NCI-H2029 treated with DMSO at 0.1 percent for 48 hours (cell line): ENCODE results near the gene NXPE3.
"Not testable (repeated sequence)": the region's sequence is repeated elsewhere in the genome, so short reads cannot be mapped to it uniquely, and the experiment has no call there.

Experiments
- DNase-seq: peaks from one replicate; lab custom pipeline; 2025; lab: John Stamatoyannopoulos, UW

NXPE3 gene

GRCh38 chr3:101851850-101852714, 73.1 kb downstream of the NXPE3 start:
- no peak for DNase-seq

- no peak for DNase-seq
Measured at GRCh38 chr3:101852983-101853840, 74.2 kb downstream of the NXPE3 start.

- DNase-seq: no peak
Measured at GRCh38 chr3:101853982-101854381, 75.0 kb downstream of the NXPE3 start.

GRCh38 chr3:101854608-101855304, 75.7 kb downstream of the NXPE3 start:
- no peak for DNase-seq

DNA sequence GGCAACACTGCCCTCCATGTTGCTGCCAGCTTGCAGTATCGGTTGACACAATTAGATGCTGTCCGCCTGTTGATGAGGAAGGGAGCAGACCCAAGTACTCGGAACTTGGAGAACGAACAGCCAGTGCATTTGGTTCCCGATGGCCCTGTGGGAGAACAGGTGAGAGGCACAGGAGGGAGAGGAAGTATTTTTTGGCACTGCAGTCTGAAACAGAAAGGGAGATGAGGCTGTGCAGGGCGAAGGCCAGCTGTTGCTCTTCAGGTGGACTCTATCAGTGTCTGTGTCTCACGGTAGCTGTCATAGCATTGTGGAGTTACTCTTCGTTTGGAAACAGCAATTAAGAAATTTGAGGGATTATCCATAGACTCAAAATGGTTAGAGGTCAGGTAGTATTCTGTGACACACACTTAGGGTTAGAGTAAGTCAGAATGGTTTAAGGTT, 78.3 kb downstream of the NXPE3 start:
- no peak for DNase-seq

DNA sequence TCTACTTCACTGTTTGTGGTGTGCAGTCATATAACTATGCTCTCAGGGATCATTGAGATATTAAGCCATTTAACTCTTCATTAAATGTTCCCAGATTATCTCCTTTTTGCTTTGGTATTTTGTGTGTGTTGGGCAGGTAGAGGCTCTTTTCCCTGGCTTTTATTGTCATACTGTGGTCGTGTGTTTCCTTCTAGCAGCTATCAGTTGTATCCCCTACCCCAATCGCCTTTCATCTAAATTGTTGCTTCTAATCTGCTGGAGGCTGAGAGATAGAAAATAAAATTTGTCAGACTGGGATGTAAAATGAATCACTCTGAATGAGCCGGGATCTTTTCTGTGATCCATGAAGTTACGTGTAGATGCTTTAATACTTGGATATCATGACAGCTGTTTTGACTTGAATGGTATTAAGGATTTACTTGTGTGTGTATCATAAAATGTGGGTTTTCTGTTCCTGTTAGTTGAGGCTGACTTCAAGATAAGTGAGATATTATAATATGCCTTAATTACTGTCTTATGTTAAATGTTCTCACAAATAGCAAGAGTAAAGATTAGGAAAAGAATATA, 79.5 kb downstream of the NXPE3 start:
- no peak for DNase-seq

DNA sequence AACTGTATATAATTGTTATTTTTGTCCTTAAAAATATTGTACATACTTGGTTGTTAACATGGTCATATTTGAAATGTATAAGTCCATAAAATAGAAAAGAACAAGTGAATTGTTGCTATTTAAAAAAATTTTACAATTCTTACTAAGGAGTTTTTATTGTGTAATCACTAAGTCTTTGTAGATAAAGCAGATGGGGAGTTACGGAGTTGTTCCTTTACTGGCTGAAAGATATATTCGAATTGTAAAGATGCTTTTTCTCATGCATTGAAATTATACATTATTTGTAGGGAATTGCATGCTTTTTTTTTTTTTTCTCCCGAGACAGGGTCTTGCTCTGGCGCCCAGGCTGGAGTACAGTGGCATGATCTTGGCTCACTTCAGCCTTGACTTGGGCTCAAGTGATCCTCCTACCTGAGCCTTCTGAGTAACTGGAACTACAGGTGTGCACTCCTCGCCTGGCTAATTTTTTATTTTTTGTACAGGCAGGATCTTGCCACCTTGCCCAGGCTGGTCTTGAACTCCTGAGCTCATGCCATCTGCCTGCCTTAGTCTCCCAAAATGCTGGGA, 81.0 kb downstream of the NXPE3 start:
- DNase-seq: no peak

DNA sequence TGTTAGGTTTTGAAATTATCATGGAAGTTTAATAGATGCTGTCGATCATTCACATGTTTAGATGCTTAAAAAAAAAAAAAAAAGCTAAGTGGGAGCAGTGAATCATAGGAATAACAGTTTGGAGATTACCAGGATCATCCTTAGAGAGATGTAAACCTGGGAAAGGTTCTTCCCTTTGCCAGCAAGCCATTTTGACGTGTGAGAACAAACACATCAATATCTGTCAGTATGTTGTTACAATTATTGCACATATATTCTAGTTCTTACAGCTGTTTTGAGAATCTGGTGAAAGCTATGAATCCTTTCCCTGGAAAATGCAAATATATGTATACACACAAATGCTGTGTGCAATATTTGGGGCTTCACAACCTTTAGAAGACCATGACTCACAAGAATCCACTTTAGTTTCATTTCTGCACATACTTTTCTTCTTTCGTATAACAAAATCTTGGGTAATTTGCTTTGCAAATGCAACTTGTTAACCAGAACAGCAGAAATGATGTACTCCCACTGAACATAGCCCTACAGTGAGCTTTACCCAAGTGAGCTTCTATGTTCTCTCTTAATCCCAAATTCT, 82.3 kb downstream of the NXPE3 start:
- DNase-seq: no peak

GRCh38 chr3:101861789-101862415, 82.9 kb downstream of the NXPE3 start:
- DNase-seq: no peak

DNA sequence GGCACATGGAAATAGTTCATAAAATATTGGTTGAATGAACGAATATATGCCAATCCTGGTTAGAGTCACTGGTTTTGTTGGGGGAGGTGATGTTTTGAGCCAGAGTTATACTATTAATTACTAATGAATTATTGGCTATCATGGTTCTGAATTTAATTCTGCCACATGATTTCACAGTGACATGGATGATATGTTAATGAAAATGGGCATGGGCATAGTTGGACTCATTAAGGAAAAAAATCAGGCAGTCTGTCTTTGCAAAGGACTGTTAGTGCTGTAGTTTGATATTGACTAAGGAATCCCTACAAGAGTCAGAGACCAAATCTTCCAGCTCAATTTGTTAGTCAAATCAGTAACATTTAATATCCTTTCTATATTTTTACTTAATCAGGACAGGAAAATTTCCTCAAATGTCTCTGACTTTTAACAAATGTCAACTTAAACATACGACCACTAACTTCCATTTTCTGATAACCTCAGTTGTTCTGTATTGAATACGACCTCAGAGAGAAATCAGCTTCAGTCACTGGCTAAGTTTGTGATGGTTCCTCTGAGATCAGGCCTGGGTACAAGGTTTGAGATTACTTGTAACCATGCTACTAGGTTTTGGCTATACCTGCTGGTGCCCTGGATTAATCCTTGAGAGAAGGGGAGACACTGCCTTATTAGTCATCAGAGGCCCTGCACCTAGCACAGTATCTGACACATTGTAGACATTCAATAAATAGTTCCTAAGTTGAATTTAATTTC, 83.6 kb downstream of the NXPE3 start:
- DNase-seq: no peak

DNA sequence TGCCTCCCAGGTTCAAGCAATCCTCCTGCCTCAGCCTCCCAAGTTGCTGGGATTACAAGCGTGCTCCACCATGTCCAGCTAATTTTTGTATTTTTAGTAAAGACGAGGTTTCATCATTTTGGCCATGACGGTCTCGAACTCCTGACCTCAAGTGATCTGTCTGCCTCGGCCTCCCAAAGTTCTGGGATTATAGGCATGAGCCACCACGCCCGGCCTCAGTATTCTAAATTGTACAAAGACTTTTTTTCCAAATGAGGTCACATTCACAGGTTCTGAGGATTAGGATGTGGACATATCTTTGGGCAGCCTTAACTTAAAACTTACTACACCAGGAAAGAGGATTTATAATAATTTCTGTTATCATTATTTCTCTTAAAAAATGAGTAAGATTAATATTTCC, 85.9 kb downstream of the NXPE3 start:
- DNase-seq: not testable (repeated sequence)

DNA sequence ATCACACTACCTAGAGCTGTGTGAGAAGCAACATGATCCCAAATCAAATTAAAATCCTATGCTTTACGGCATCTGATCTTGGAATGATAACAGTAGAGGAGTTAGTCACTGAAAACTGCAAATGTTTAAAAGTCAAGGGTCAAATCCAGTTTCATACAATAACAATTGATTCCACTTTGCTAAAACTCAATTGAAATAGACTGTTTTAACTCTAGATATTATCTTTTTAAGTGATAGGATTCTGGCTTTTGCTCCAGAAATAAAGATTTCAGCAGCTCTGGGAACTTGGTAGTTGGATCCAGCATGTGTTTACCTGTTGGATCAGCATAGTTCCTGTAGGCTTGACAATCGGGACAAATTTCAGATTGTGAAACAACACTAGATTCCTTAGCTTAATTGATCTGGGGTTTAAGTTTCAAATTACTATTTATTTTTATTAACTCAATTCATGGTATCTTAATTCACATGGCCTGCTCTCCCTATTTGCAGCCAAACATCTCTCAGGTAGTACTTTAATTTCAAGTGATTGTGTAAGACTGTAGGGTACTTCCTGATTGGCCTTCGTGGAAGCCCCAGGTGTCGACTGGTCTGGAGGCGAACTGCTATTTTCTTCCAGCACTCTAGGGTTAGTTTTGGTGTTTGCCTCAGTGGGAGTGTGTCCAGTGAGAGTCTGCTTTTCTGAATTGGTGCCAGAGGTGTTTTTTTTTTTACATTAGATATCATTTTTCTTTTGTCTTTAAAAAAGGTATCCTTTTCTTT, 86.9 kb downstream of the NXPE3 start:
- peak; percentile 22 for DNase-seq

DNA sequence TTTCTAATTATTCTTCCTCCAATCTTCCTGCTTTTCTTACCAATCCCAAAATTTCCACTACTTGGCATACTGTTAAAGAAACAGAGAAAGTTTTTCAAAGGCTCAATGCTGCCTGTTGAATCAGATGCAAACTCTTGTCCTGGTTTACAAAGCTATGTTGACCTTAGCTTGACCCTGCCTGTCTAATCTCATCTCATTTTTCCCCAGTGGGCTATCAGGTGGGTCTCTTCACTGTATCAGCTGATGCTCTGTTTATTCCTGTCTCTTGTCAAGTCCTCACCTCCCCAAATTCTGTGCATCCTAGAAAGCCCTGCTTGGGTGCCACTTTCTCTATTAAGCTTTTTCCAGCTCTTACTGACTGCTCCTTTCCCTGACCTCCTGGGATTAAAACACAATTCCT, 88.5 kb downstream of the NXPE3 start:
- no peak for DNase-seq

DNA sequence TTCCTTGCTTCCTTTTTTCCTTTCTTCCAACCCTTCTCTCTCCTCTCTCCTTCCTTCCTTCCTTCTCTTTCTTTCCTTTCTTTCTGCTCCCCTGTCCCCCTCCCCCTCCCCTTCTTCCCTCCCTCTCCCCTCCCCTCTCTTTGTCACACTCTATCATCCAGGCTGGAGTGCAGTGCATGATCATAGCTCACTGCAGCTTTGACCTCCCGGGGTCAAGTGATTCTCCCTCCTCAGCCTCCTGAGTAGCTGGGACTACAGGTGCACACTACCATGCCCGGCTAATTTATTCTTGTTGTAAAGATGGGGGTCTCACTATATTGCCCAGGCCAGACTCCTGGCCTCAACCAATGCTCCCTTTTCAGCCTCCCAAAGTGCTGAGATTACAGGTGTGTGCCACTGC, 89.0 kb downstream of the NXPE3 start:
- DNase-seq: no peak

- no peak for DNase-seq
Measured at GRCh38 chr3:101868534-101869464, 89.8 kb downstream of the NXPE3 start.

DNA sequence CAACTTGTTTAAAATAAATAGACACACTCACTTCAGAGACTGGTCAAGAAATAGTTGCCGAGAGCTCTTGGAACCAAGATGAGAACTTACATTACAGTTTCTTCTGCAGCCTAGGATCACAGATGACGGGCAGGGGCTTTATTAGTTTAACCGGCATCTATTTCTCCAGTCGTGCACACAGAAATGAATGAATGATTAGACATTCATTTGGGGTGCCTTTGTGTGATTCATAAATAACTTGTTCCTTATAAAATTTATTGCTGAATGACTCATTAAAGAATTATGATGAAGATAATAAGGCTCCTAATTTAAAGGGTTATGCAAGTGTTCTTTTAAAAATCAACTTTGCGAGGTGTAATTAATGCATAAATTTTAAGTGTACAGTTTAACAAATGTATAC, 91.1 kb downstream of the NXPE3 start:
- no peak for DNase-seq

DNA sequence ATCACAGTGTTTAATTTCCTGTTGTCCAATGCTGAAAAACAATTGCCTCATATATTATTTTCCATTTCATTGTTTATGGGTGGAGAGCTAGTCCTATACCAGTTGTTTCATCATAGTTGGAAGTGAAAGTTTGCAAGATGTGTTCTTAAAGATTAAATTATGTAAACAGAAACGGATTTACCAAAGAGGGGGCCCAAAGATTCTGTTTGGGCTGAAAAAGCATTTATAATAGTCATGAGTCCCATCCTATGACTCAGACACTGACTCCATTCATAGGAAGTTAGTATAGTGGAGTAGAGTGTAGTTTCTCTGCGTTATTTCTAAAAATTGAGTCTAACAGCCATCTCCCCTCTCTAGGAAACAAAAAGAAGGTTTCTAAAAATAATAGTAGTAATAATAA, 94.6 kb downstream of the NXPE3 start:
- no peak for DNase-seq

DNA sequence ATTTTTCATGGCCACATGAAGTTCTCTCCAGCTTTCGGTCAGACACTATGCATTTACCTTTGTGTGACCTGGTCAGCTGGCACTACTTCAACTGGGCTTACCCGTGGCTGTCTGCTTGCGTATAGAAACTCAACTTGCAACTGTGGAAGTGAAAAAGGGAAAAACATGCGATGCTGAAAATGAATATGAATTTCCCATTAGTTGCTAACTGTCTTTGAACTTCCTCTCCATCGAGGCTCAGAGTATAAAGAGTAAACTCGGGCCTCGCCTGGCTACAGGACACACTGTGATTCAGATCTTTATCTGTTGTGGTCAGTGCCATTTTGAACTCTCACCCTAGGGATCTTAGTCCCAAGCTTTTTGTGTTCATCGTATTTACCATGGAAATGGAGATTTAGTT, 97.1 kb downstream of the NXPE3 start:
- DNase-seq: no peak
